ENCODE results near the gene SRD5A1. TPM values are rescaled to one million over a fixed set of nuclear protein-coding genes. Genes with fewer than 3 reads are reported as not detected.

SRD5A1 gene
- total and polyA plus RNA-seq, 2 of the 8 experiments (the other 6 are each of a cell fraction or from before 2014, with no cell fraction given): 34.7 to 42.4 TPM

DNA sequence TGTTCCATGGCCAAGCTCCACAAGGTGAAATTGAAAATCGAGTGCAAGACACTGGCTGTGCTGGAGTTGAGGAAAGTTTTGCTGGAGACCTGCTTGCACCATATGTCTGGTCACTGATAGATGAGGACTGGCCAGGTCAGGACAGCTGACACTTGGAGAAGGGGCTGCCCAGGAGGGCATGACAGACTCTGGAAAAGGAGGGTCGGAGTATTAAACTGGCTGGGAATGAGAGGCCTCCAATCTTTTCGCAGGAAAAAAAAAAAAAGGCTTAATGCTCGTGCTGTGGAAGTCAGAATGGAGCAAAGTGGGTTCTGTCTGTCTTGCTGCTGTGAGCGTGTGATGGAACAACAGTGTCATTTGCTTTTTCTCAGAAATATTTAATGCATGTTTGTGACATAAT is 85.5 kb downstream of the SRD5A1 start:
- H3K27ac ChIP-seq (ENCODE audit: low read depth, low read length): no peak overlapping the region
- H4K5ac ChIP-seq (ENCODE audit: insufficient read length, low read depth, low read length): no peak overlapping the region
- WGBS, 2 experiments (ENCODE audit: extremely low coverage in 1 of 2, insufficient coverage in 1 of 2, insufficient read length in 1 of 2, insufficient replicate concordance in 2 of 2, low coverage in 1 of 2, low lambda C conversion rate in 2 of 2, missing lambda C conversion rate in 1 of 2): 79% methylated on average over 5 of the region's 5 CpGs; no CpG with 5 or more reads in 1 of the 2 experiments
- H3K36me3 ChIP-seq (ENCODE audit: control insufficient read depth in 2 of 4, insufficient read depth in 4 of 4, low read length in 3 of 4): no peaks in the 10 kb centered on the region
- no peak overlapping the region for H2BK15ac ChIP-seq (ENCODE audit: low read length)
- H4K91ac ChIP-seq (replicated peaks; ENCODE audit: insufficient read length, low read length): no peak overlapping the region
- no peak overlapping the region for H2BK20ac ChIP-seq (ENCODE audit: low read length)
- no peak for DNase-seq (ENCODE audit: low read depth in 1 of 2, low spot score in 2 of 2)
- no peaks in the 10 kb centered on the region for H3K27me3 ChIP-seq (replicated peaks in 1 of 4; ENCODE audit: control insufficient read depth in 3 of 4, extremely low read depth in 1 of 4, insufficient read depth in 3 of 4, low read length in 3 of 4)
- H3K14ac ChIP-seq (ENCODE audit: insufficient read length): no peak overlapping the region
- H3K79me2 ChIP-seq (ENCODE audit: control insufficient read depth in 1 of 2, insufficient read depth in 2 of 2, low read length in 2 of 2): peaks cover 14 to 91% of the 10 kb centered on the region in 2 experiments
- no peak overlapping the region for H4K8ac ChIP-seq (ENCODE audit: extremely low read depth, insufficient read depth, low read length)
- no peak overlapping the region for H3K56ac ChIP-seq (replicated peaks; ENCODE audit: insufficient read length, low read depth, low read length)
- CTCF ChIA-PET (ENCODE audit: partially characterized antibody): interaction anchor here (1.1 to 3.7 kb wide), 3 partner anchors 10 to 27 kb away, joined by 3 to 15 read pairs (median 4); no protein-coding TSS in a partner anchor
- H4K20me1 ChIP-seq (replicated peaks in 1 of 2; ENCODE audit: control insufficient read depth in 1 of 2, insufficient read depth in 2 of 2, low read length in 2 of 2): peaks cover 28 to 59% of the 10 kb centered on the region in 2 experiments
- H3K9me3 ChIP-seq (ENCODE audit: insufficient read depth in 2 of 2, low read depth in 1 of 2, low read length in 1 of 2): no peaks in the 10 kb centered on the region
- FAIRE-seq: no peak
- TF ChIP-seq CHD1 (IDR thresholded peaks at IDR 0.05; ENCODE audit: low read depth, low read length): no peak
- TF ChIP-seq GABPA (IDR thresholded peaks at IDR 0.05; ENCODE audit: borderline replicate concordance, insufficient read depth, low read length): no peak
- no peak for TF ChIP-seq POLR2A (IDR thresholded peaks at IDR 0.05; ENCODE audit: control extremely low read depth in 1 of 2, low read depth in 2 of 2, low read length in 2 of 2)
- TF ChIP-seq TAF7 (optimal IDR thresholded peaks at IDR 0.05; ENCODE audit: borderline replicate concordance, low read depth, low read length): no peak
- POLR2A ChIA-PET (ENCODE audit: partially characterized antibody): interaction anchor here (0.8 to 2.5 kb wide), 3 partner anchors 8 to 30 kb away, joined by 4 to 6 read pairs (median 5); no protein-coding TSS in a partner anchor
- no peak overlapping the region for H2BK12ac ChIP-seq (ENCODE audit: low read depth, low read length)
- no peak overlapping the region for H3K18ac ChIP-seq (ENCODE audit: extremely low read depth, low read length)
- H2BK120ac ChIP-seq (replicated peaks; ENCODE audit: low read depth, low read length): no peak overlapping the region
- no peak overlapping the region for H2AFZ ChIP-seq (ENCODE audit: low read length)
- H3K23ac ChIP-seq (ENCODE audit: insufficient read length): no peak overlapping the region
- H3K79me1 ChIP-seq (ENCODE audit: low read depth, low read length): peaks cover 35% of the 10 kb centered on the region
- H3K4me2 ChIP-seq (ENCODE audit: insufficient read depth in 1 of 2, low read depth in 2 of 2, low read length in 2 of 2): no peak overlapping the region
- H2AK5ac ChIP-seq (ENCODE audit: low read depth, low read length): no peak overlapping the region
- H3K4me3 ChIP-seq (ENCODE audit: extremely low read depth in 1 of 4, insufficient read depth in 2 of 4, low read depth in 3 of 4, low read length in 4 of 4): no peak overlapping the region
- no peak overlapping the region for H2BK5ac ChIP-seq (ENCODE audit: low read depth, low read length)
- H3K9ac ChIP-seq (replicated peaks in 1 of 4; ENCODE audit: extremely low read depth in 1 of 4, low read depth in 3 of 4, low read length in 3 of 4): no peak overlapping the region
- H3K23me2 ChIP-seq (ENCODE audit: low read depth, low read length): no peaks in the 10 kb centered on the region; the same call in 1 of the 2 replicates
- no peak overlapping the region for H3K4ac ChIP-seq (replicated peaks; ENCODE audit: insufficient read length, low read depth, low read length)
- H3K4me1 ChIP-seq (replicated peaks in 1 of 4; ENCODE audit: control insufficient read depth in 3 of 4, insufficient read depth in 4 of 4, low read length in 3 of 4): peaks cover 3 to 15% (median 7%) of the 10 kb centered on the region in 4 experiments; a peak in 5 of 7 replicates

All from H1 (cell line).